Measurements from ENCODE around the gene ITGAE.

Gene ITGAE

DNA sequence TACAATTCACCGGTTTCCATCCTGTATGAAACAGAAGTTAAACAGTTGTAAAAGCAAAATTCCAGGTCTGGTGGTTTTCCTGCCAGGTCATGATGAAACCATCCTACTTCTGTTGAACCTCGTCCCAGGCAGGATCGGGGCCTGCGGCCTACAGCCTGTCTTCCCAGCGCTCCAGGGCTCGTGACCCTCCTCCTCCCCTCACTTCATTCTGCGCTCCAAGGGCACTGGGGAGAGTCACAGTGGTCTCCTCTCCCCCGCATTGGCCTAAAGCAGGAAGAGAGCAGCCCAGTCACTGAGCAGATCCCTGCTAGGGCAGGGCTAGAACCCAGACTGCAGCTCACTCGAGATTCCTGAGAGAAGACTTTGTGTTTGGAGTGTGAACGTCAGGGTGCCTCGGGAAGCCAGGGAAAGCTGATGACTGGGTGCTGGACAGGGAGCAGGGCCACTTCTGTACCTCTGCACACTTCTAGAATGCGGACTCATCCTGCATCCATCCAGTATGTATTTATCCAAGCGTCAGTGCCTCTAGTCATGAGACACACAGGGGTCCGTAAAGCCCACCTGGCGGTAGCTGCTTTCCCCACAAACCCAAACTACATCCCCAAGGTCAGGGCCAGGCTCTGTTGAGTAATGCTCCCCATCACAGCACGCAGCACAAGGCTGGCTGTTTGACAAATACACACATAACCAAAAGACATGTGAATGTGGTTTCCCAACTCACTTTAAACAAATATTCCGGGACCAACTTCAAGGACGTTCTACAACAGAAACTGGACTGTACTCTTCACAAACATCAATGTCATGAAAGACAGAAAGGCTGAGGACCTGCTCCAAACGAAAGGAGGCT, 1.7 kb upstream of the ITGAE start:
- no peak for DNase-seq (ENCODE audit: low spot score)
- in situ Hi-C loops (cut with MboI; ENCODE audit: low sequenced_read_pairs, unreplicated experiment) = no loop called here
- no peak for TF ChIP-seq CTCF (IDR thresholded peaks at IDR 0.05; ENCODE audit: borderline replicate concordance, control extremely low read depth, extremely low read depth, insufficient read depth, missing control alignments)

GRCh38 chr17:3801792-3802191, 804 bp upstream of the ITGAE start:
- no peak for TF ChIP-seq CTCF (IDR thresholded peaks at IDR 0.05; ENCODE audit: borderline replicate concordance, control extremely low read depth, extremely low read depth, insufficient read depth, missing control alignments)
- in situ Hi-C loops (cut with MboI; ENCODE audit: low sequenced_read_pairs, unreplicated experiment) = no loop called here
- no peak for DNase-seq (ENCODE audit: low spot score)

- in situ Hi-C loops (cut with MboI; ENCODE audit: low sequenced_read_pairs, unreplicated experiment) = no loop called here
- no peak for DNase-seq (ENCODE audit: low spot score)
These were observed 359 bp upstream of the ITGAE start for GRCh38 chr17:3801347-3801746.

DNA sequence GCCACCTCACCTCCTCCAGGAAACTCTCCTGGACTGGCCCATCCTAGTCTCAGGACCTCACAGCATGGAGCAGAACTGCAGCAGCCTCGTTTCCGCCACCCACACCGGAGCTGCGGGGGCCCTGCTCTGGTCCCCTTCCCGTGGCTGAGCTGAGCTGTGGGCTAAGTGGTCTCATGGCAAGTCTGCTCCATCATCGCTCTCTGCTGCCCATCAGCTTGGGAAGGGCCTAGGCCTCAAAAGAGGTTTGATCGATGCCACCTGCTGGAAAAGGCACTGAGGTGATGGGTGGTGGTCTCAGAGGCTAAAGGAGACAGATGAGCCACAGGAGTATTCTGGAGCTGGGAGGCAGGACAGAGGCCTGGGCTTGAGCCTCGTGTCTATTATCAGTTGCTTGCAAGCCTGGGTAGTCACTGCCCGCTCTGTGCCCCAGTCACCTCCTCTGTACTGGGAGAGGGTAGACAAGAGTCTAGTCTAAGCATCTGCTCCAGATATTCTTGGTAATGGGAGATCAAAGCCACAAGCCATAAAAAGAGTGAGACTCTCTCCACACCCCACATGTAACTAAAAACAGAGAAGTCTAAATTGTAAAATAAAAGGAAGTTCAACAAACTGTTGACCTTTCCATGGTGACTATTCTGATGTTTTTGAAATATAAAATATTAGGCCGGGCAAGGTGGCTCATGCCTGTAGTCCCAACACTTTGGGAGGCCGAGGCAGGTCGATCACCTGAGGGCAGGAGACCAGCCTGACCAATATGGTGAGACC, 1.6 kb downstream of the ITGAE start:
- no peak for DNase-seq (ENCODE audit: low spot score)
- in situ Hi-C loops (cut with MboI; ENCODE audit: low sequenced_read_pairs, unreplicated experiment) = no loop called here
- no peak for TF ChIP-seq CTCF (IDR thresholded peaks at IDR 0.05; ENCODE audit: borderline replicate concordance, control extremely low read depth, extremely low read depth, insufficient read depth, missing control alignments)

More at GRCh38 chr17:3801347-3801746, 359 bp upstream of the ITGAE start:
- TF ChIP-seq CTCF (IDR thresholded peaks at IDR 0.05; ENCODE audit: borderline replicate concordance, control extremely low read depth, extremely low read depth, insufficient read depth, missing control alignments) = no peak

GRCh38 chr17:3798273-3799180, 2.5 kb downstream of the ITGAE start:
- in situ Hi-C loops (cut with MboI; ENCODE audit: low sequenced_read_pairs, unreplicated experiment) = no loop called here
- peak; percentile 61 for DNase-seq (ENCODE audit: low spot score)
- TF ChIP-seq CTCF (IDR thresholded peaks at IDR 0.05; ENCODE audit: borderline replicate concordance, control extremely low read depth, extremely low read depth, insufficient read depth, missing control alignments) = no peak

DNA sequence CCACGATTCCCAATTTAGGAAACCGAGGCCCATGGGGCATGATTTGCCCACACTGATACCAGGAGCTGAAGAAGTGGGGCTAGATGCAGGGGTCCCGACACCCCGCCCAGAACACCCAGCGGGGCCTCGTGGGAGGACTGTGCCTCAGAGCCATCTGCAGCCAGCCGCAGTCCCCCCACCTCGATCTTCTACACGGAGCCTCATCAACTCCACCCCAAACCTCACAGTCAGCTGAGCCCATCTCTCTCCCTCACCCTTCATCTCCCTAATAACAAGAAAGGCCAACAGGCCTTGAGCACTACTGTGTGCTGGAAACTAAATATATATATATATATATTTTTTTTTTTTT, 4.2 kb downstream of the ITGAE start:
- TF ChIP-seq CTCF (IDR thresholded peaks at IDR 0.05; ENCODE audit: borderline replicate concordance, control extremely low read depth, extremely low read depth, insufficient read depth, missing control alignments) = no peak
- DNase-seq (ENCODE audit: low spot score) = peak; percentile 82
- in situ Hi-C loops (cut with MboI; ENCODE audit: low sequenced_read_pairs, unreplicated experiment) = no loop called here

All from GM13976 (cell line).